GM20000 (cell line): Measurements from ENCODE around the gene FABP3.

Experiments used
- DNase-seq: peaks from one replicate; pipeline ENCODE4 v3.0.0; 2012; ENCODE audit warnings: low spot score
- CTCF ChIP-seq: IDR thresholded peaks from 2 replicates; pipeline ENCODE4 v1.5.1; 2012; ENCODE audit warnings: mild to moderate bottlenecking, control low read depth; ENCODE audit errors: extremely low read depth, missing control alignments

The FABP3 gene

GRCh38 chr1:31374511-31375196 is 1.8 kb upstream of the FABP3 start:
- no peak for TF ChIP-seq CTCF
- no peak for DNase-seq

GRCh38 chr1:31373897-31374486 is 1.1 kb upstream of the FABP3 start:
- no peak for TF ChIP-seq CTCF
- DNase-seq = no peak

- no peak for TF ChIP-seq CTCF
- DNase-seq = no peak
Measured at GRCh38 chr1:31372751-31373055, 173 bp downstream of the FABP3 start.

- no peak for DNase-seq
- no peak for TF ChIP-seq CTCF
Measured at GRCh38 chr1:31372051-31372450, 825 bp downstream of the FABP3 start.

GRCh38 chr1:31371121-31371959 is 1.5 kb downstream of the FABP3 start:
- DNase-seq = no peak
- no peak for TF ChIP-seq CTCF

- no peak for DNase-seq
- no peak for TF ChIP-seq CTCF
Measured at GRCh38 chr1:31370565-31370964, 2.3 kb downstream of the FABP3 start.

- DNase-seq = no peak
- no peak for TF ChIP-seq CTCF
Measured at GRCh38 chr1:31370021-31370420, 2.9 kb downstream of the FABP3 start.
